Stomach smooth muscle (tissue), 2 donors: ENCODE results near the gene NUFIP2.

ENCODE experiments used
- H3K27ac ChIP-seq: one replicate; pipeline ENCODE4 v1.7.0; 2013; ENCODE audit warnings: mild to moderate bottlenecking, low read length, inconsistent platforms
- H3K27me3 ChIP-seq, 2 donors: one replicate each; pipeline ENCODE4 v1.7.0; 2013; ENCODE audit warnings: low read length in 2 of 2; ENCODE audit not compliant: insufficient read depth in 2 of 2, control insufficient read depth in 1 of 2
- H3K36me3 ChIP-seq, 2 donors: one replicate each; pipeline ENCODE4 v1.7.0; 2013; ENCODE audit warnings: low read length in 2 of 2; ENCODE audit not compliant: control insufficient read depth in 2 of 2, insufficient read depth in 2 of 2
- H3K4me1 ChIP-seq: one replicate; pipeline ENCODE4 v1.7.0; 2013; ENCODE audit warnings: low read length; ENCODE audit not compliant: control insufficient read depth, insufficient read depth
- H3K4me3 ChIP-seq, 2 donors: one replicate each; pipeline ENCODE4 v1.7.0; 2013; ENCODE audit warnings: low read length in 2 of 2
- H3K9ac ChIP-seq, 2 donors: one replicate each; pipeline ENCODE4 v1.7.0; 2013; ENCODE audit warnings: low read length in 2 of 2, mild to moderate bottlenecking in 1 of 2
- H3K9me3 ChIP-seq, 2 donors: one replicate each; pipeline ENCODE4 v1.7.0; 2013; ENCODE audit warnings: low read length in 2 of 2; ENCODE audit not compliant: control insufficient read depth in 2 of 2
- donor health status: healthy.
- donor health status: Pancreatic carcinoma.

NUFIP2 gene

DNA sequence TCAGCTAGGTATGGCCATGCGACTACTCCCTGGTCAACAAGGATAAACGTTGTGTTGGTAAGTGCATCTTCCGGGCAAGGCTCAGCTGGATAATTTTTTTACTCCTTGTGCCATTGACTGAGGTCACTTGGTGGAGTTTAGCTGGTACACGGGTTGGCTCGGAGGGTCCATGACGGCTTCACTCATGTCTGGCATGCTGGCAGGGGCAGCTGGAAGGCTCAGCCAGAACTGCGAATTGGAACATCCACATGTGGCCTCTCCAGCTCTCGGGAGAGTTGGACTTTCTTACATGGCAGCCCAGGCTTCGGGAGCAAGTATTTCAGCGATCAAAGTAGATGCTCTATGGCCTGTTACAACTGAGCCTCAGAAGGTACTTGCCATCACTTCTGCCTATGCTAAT is 78.8 kb downstream of the NUFIP2 start:
- Histone ChIP-seq H3K36me3 (no peaks in the 10 kb centered on the region), H3K9me3 (no peaks in the 10 kb centered on the region), H3K4me1 (peaks cover 8% of the 10 kb centered on the region), H3K27ac (no peak overlapping the region), H3K9ac (no peak overlapping the region), H3K4me3 (no peak overlapping the region), H3K27me3 (no peaks in the 10 kb centered on the region)

DNA sequence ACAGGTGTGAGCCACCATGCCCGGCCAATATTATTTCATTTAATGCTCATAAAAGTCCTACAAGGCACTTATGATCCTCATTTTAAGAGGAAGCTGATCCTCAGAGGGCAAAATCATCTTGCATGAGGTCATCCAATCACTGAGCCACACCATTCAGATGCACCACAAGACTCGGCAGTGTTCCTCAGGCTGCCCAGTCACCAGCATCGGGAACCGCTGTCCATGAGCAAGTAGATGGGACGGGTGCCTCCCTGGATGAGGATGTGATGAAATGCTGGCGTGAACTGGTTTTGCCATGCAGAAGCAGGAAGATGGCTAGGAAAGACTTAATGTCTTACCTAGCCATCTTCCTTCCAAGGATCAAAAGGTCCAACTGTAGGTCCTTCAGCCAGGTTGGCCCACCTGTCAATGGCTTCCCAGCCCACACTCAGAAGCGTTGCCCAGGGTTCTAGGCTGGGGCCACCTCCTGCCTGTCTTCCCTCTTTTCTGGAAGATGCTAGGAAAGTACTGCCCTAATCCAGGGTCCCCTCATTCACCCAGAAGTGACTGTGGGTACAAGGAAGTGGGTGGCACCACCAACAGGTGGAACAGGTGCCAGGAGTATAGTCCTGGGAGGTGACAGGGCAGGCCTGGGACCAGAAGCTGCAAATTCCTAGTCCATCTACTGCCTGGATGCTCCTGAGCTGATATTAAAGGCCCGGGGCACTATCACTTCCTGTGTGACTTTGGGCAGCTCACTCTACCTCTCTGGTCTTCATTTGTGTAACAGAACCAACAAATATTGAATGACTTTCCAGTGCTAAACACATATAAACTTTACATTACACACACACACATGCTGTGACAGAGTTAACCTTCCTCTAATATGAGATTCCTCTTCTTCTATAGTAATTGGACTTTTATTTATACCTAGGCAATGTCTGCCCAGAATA is 79.5 kb downstream of the NUFIP2 start:
- Histone ChIP-seq H3K27ac (no peak overlapping the region), H3K27me3 (no peaks in the 10 kb centered on the region), H3K4me1 (peaks cover 5% of the 10 kb centered on the region), H3K4me3 (no peak overlapping the region), H3K9ac (no peak overlapping the region), H3K9me3 (no peaks in the 10 kb centered on the region), H3K36me3 (no peaks in the 10 kb centered on the region)

DNA sequence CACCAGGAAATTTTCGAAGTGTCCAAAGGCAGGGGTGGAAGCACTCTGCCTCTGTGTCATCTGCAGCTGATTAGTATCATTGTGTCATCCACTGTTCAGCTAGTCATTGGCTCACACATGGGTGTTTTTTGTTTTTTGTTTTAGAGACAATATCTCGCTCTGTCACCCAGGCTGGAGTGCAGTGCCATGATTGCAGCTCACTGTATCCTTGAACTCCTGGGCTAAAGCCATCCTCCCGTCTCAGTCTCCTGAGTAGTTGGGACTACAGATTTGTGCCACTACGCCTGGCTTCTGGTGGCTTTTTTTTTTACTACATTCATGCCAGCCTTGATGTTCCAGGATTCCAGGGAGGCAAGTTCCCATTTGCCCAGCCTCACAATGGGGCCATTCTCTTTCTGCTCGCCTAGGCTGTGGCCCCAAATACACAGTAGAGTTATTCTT is 81.2 kb downstream of the NUFIP2 start:
- Histone ChIP-seq H3K27me3 (no peaks in the 10 kb centered on the region), H3K27ac (no peak overlapping the region), H3K4me1 (no peaks in the 10 kb centered on the region), H3K4me3 (no peak overlapping the region), H3K9ac (no peak overlapping the region), H3K9me3 (no peaks in the 10 kb centered on the region), H3K36me3 (no peaks in the 10 kb centered on the region)

DNA sequence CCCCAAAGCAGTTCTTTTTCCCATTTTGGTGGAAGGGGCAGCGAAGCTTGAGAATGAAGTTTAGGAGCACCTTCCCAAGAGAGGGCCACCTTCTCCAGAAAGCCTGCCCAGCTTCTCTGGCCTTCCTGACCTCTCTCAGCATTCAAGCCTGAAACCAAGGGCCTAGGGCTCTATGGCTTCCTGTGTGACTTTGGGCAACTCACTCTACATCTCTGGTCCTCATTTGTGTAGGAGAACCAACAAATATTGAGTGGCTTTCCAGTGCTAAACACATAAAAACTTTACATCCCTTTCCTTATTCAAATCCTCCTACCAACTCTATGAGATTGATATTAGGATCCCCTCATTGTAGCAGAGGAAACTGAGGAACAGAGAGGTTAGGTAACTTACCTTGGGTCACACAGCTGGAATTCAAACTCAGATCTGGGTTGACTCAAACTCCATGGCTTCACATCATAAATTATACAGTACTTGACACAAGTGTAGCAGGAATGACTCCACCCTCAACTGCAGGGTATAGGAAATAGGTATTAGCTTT is 81.8 kb downstream of the NUFIP2 start:
- H3K4me1 ChIP-seq: no peaks in the 10 kb centered on the region
- H3K36me3 ChIP-seq: no peaks in the 10 kb centered on the region
- no peak overlapping the region for H3K27ac ChIP-seq
- no peak overlapping the region for H3K4me3 ChIP-seq
- H3K27me3 ChIP-seq: no peaks in the 10 kb centered on the region
- H3K9me3 ChIP-seq: no peaks in the 10 kb centered on the region
- no peak overlapping the region for H3K9ac ChIP-seq

DNA sequence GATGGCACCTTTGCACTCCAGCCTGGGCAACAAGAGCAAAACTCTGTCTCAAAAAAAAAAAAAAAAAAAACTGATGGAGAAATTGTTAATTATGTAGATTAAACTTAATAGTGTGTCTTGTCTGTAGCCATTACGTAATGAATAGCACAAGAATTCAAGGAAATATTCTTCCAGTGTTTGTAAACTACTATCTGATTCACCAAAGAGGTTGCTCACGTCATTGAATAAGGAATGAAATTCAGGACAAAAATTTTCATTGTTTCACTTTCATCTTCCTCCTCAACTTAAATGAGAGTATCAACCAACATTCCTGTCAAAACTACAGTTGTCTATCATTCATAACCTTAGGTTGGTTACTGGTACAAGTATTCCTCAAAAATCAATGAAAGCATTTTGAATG is 83.1 kb downstream of the NUFIP2 start:
- no peak overlapping the region for H3K27ac ChIP-seq
- no peak overlapping the region for H3K9ac ChIP-seq
- no peaks in the 10 kb centered on the region for H3K36me3 ChIP-seq
- no peaks in the 10 kb centered on the region for H3K27me3 ChIP-seq
- H3K9me3 ChIP-seq: no peaks in the 10 kb centered on the region
- H3K4me1 ChIP-seq: no peaks in the 10 kb centered on the region
- H3K4me3 ChIP-seq: no peak overlapping the region

DNA sequence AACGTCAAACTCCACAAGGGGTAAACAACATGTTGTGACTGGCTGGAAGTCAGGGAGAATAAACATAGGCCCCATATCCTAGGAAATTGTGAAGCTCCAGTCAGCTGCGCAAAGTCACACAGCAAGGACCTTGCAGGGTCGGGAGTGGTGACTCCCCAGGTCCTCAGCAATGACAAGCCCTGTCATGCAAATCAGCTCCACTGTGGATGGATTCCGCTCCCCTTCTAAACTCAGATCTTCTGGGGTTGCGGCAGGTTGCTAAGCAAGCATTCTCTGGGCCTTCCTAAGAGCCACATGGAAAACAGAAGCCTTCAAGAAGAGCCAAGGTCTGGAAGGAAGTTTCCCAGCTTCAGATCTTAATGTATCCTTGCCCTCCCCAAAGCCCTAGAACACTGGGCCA is 84.9 kb downstream of the NUFIP2 start:
- Histone ChIP-seq H3K9me3 (no peaks in the 10 kb centered on the region), H3K4me3 (no peak overlapping the region), H3K9ac (no peak overlapping the region), H3K27ac (no peak overlapping the region), H3K27me3 (peaks cover 0 to 3% of the 10 kb centered on the region in 2 donors), H3K4me1 (no peaks in the 10 kb centered on the region), H3K36me3 (no peaks in the 10 kb centered on the region)

DNA sequence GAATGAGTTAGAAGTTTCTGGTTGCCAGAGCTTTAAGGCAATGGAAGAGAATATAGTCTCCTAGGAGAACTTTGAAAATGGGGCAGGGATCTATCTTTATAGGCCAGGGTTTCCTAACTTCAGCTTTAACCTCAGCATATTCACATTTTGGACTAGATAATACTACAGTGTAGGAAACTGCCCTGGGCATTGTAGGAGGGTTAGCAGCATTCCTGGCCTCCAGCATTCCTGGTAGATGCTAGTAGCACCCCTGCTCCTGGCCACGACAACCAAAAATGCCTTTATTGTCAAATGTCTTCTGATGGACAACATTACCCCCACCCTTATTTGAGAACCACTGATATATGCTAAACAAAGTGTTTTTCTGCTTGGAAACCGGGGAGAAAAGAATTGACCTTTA is 86.0 kb downstream of the NUFIP2 start:
- H3K36me3 ChIP-seq: no peaks in the 10 kb centered on the region
- H3K4me1 ChIP-seq: no peaks in the 10 kb centered on the region
- H3K9me3 ChIP-seq: no peaks in the 10 kb centered on the region
- peaks cover 0 to 3% of the 10 kb centered on the region in 2 donors for H3K27me3 ChIP-seq
- H3K4me3 ChIP-seq: no peak overlapping the region
- no peak overlapping the region for H3K9ac ChIP-seq
- no peak overlapping the region for H3K27ac ChIP-seq
